Epithelial cell of proximal tubule (primary cell): ENCODE data around the gene SMYD5. TPM values are rescaled to one million over a fixed set of nuclear protein-coding genes. Genes with fewer than 3 reads are reported as not detected.

Experiments used
- DNase-seq: peaks from one replicate; pipeline ENCODE4 v3.0.0-alpha.2; 2011; ENCODE audit warnings: low read depth
- H3K4me3 ChIP-seq: 2 replicates; pipeline ENCODE4 v1.5.1; 2011; ENCODE audit warnings: low read depth, mild to moderate bottlenecking, low read length
- CTCF ChIP-seq: conservative IDR thresholded peaks from 2 replicates; pipeline ENCODE4 v1.5.1; 2012; ENCODE audit warnings: low read depth, mild to moderate bottlenecking, low read length
- total RNA-seq: library from RNA; depleted of rRNA; stranded (reverse); fragments of >200 nt; gene quantifications from 2 replicates; pipeline ENCODE4 v1.2.3, GENCODE V29; 2015

SMYD5 gene
- total RNA-seq, 1 donor from 2014 or later, result 27.3 TPM

- peak within 1 kb of the TSS; percentile 88 for H3K4me3 ChIP-seq
- DNase-seq, result peak; percentile 41
- no peak for TF ChIP-seq CTCF
Observed at GRCh38 chr2:73233932-73234832, 20.1 kb downstream of the SMYD5 start, which contains the start of gene CCT7. TSS of gene CCT7 (plus strand) at chr2:73234308. CDS start at chr2:73234379, 71 bp downstream.

- H3K4me3 ChIP-seq, result peak overlapping the region; percentile 88
- DNase-seq, result no peak
- TF ChIP-seq CTCF, result no peak
Observed at GRCh38 chr2:73235315-73236028, 21.4 kb downstream of the SMYD5 start.

- DNase-seq, result no peak
- H3K4me3 ChIP-seq, result no peak overlapping the region
- no peak for TF ChIP-seq CTCF
Observed at GRCh38 chr2:73237168-73237567, 23.1 kb downstream of the SMYD5 start.

GRCh38 chr2:73238149-73238548 is 24.1 kb downstream of the SMYD5 start:
- TF ChIP-seq CTCF, result no peak
- no peak overlapping the region for H3K4me3 ChIP-seq
- no peak for DNase-seq

- TF ChIP-seq CTCF, result no peak
- no peak overlapping the region for H3K4me3 ChIP-seq
- no peak for DNase-seq
Observed at GRCh38 chr2:73238976-73239375, 24.9 kb downstream of the SMYD5 start.

- no peak overlapping the region for H3K4me3 ChIP-seq
- no peak for DNase-seq
- TF ChIP-seq CTCF, result no peak
Observed at GRCh38 chr2:73239776-73240175, 25.7 kb downstream of the SMYD5 start.
